ENCODE measurements around the gene ZNF575.

DNA sequence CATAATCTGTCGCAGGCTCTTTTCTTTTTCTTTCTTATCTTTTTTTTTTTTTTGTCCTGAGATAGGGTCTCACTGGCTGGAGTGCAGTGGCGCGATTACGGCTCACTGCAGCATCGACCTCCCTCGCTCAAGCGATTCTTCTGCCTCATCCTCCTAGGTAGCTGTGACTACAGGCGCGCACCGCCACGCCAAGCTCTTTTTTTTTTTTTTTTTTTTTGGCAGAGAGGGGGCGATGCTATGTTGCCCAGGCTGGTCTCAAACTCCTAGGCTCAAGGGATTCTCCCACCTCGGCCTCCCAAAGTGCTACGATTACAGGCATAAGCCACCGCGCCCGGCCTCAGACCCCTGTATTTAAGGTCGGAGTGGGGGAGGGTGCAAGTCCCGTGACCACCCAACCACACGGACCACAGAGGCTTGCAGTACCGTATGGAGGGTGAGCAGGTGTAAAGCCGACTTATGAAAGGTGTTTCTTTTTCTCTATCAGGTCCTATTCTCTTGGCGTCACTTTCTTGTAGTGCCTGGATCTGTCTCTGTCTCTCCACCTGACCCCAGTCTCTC, 30.5 kb upstream of the ZNF575 start:
- TF ChIP-seq, protein P1, sequence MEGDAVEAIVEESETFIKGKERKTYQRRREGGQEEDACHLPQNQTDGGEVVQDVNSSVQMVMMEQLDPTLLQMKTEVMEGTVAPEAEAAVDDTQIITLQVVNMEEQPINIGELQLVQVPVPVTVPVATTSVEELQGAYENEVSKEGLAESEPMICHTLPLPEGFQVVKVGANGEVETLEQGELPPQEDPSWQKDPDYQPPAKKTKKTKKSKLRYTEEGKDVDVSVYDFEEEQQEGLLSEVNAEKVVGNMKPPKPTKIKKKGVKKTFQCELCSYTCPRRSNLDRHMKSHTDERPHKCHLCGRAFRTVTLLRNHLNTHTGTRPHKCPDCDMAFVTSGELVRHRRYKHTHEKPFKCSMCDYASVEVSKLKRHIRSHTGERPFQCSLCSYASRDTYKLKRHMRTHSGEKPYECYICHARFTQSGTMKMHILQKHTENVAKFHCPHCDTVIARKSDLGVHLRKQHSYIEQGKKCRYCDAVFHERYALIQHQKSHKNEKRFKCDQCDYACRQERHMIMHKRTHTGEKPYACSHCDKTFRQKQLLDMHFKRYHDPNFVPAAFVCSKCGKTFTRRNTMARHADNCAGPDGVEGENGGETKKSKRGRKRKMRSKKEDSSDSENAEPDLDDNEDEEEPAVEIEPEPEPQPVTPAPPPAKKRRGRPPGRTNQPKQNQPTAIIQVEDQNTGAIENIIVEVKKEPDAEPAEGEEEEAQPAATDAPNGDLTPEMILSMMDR (conservative IDR thresholded peaks at IDR 0.05; ENCODE audit: low read length), result no peak
- TF ChIP-seq EZH2phosphoT487 (IDR thresholded peaks at IDR 0.05; ENCODE audit: borderline replicate concordance, low read depth, low read length), result no peak

Measured in OCI-LY7 (cell line).